HG03342 (cell line): ENCODE measurements around the gene DYNC1I1.

Experiments
- ATAC-seq: cut with Tn5 transposase; IDR thresholded peaks from one replicate; pipeline ENCODE4 v1.9.1; 2021; ENCODE audit warnings: mild to moderate bottlenecking, moderate library complexity; ENCODE audit not compliant: unreplicated experiment

The DYNC1I1 gene

DNA sequence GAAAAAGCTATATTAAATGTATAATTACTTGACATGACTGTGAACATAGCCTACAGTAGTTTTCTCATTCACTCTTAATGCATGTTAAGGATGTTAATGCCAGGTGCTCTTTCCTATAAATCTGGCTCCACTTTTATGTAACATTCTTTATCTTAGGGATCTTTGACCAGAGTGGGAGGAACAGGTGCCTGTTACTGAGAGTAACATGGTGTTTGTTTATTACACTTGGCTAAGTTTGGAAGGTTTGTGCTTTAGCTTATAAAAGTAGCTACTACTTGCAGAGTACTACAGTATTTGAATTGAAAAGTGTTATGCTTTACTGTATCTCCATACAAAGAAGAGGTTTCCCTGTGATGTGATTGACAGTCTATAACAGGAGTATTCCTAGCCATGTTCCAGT is 183.4 kb downstream of the DYNC1I1 start:
- ATAC-seq = no peak

DNA sequence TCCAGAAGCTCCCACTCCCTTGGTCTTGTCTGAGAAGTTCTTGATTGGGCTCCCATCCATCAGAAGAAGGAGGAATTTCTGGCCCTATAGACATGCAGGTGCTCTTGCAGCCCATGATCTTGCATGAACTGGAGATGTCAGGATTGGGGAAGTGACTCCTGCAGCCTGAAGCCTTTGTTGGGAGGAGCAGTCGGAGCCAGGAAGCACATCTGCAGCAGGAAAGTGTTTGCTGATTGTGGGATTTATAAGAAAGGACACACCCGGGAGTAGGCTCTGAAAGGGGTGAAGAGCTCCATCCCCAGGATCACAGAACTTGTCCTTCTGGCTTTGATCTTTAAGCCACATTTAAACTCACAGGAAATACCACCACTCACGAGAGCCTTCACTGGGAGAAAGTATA is 185.2 kb downstream of the DYNC1I1 start:
- ATAC-seq = no peak

DNA sequence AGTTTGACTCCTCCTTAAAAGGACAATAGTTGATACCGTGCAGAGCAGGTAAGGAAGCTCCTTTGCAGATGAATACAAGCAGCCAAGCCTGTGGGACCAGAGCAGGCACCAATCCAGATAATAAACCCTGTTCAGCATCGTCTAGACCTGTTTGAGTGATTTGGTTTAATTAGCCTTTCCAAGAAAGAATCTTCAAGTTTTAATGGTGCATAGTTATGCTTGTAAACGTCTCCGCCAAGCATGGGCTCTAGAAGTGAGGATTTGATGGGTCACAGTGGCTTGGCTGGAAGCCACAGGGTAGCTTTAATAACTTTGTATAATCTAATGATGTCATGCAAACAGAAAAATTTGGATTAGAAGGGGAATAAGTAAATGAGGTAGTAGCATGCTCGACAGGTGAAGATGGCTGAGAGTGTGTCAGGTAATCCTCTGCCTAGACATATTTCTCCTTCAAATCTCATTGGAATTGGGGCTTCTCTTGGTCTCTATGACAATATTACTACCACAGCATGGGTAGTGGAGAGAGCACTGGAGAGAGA is 188.4 kb downstream of the DYNC1I1 start:
- no peak for ATAC-seq

DNA sequence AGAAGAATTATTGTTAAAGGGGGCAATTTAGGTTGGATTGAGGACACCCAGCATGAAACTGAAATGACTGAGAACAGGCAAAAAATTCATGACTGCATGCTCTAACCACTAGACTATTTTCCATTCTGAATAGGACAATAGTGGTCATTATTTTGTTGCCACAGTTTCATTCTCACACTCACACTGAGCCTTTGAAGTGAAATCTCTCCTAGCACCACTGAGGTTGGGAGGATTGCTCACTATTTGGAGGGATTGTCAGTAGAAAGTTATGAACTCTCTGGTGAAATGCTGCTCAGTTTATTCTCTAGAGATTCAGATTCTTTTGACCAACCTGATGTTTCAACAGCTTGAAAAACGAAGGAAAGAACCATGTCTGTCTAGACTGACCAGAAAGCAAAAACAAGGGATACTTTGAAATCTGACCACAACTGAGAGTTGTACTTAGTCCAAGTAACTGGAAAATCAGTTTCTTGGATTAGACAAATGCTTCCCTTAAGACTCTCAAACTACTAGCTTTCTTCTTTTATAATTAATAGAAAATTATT is 191.2 kb downstream of the DYNC1I1 start:
- ATAC-seq = no peak

DNA sequence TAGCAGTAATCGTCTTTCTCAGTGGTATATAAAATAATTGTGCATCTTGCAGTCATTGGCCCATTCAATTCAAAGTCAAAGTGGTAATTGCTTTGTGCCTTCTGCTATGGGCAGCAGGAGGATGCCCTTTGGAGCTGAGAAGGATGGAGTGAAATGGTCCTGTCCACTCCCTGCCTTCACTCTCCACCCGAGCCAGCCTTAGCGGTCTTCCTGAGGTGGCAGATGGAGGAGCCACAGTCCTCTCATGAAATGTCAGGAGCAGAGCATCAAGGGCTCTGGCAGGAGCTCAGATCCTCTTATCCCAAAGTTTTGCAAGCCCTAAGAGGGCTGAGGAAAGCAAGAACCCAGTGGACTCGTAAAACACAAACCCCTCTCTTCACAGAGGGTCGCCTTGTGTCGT is 199.4 kb downstream of the DYNC1I1 start:
- ATAC-seq = no peak

DNA sequence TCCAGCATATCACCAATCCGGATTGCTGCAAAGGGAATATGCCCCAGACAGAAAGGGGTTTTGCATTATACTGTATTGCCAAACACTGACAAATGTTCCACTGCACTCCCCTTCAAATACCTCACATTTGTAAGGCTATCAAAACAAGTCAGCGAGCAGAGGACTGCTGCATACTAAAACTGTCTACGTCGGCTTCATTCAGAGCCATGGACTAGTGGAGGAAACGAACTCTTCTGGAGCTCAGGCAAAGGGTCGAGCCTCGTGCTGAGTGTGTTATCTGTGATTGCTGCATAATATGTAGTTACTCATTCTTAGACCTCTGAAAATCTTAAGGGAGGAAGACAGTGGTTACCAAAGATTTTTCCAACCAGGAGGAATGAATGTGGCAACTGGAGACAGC is 200.2 kb downstream of the DYNC1I1 start:
- no peak for ATAC-seq

DNA sequence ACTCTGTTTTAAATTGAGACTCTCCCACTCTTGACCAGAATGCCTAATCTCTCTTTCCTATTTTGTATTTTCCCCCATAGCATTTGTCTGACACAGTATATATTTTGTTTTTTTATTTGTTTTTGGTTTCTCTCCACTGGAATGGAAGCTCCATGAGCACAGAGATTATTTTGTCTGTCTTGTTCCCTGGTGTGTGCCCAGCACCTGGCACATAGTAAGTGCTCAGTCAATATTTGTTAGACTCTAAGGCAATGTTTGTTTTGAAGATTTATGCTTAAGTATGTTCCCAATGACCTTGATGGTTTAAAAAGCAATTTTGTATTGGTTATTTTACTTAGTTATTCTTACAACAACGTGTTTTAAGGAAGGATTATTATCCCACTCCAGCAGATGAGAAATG is 201.8 kb downstream of the DYNC1I1 start:
- ATAC-seq = no peak

DNA sequence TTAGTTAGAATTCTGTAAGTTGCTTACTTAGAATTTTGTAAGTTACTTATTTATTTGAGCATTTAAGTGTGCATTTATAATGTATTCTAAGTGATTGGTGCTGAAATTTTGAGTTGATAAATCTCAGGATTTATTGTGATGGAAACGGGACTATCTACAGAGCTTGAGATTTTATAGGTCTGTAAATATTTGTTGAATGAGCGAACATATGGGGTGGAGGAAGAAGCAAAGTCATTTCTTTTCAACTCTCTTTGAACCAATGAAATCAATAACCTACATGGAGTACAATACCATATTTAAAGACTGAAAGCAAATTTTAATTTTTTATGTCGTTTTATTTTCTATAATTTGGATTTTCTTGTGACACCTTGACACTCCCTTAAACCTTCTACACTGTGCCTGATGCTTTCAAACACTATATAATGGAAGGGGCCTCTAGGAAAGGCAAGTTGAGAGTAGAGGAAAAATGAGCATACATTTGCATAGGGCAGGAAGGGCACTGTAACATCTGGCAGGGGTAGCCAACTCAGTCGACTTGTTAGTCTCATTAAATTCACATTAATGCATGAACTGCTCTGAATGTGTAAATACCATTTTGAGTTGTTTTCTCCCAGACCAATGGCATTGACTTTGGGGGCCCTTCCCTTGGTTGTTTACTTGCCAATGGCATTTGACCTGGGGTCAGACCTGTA is 204.2 kb downstream of the DYNC1I1 start:
- no peak for ATAC-seq

DNA sequence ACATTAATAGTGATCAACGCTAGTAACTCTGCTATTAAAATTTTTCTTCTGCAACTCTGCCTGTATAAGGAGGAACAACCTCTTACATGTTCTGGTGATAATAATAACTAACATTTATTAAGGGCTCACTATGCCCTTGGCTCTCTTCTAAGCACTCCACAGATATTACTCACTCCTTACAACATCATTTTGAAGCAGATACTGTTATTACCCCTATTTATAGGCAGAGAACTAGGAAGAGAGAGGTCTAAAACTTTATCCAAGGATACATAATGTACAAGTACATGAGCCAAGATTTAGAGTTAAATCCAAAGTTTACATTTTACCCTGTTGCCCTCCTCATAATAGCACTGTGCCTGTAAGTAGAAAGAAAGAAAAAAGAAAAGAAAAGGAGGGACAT is 205.6 kb downstream of the DYNC1I1 start:
- no peak for ATAC-seq

DNA sequence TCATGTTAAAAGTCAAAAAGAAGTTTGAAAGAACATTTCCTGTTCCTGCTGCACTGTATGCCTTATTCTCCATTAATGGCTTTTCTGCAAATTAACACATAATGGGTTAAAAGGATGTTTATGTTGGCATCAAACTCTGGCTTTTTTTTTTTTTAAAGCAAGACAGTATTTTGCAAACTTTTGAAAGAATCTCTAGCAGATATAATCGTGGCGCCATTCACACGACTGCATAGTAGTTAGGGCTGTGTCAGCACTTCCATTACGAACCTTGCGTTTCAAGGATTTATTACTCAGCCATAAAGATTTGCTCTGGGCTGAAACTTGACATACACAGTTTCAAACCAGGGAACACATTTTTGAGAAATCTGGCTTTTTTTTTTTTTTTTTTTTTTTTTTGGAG is 207.8 kb downstream of the DYNC1I1 start:
- ATAC-seq = no peak

DNA sequence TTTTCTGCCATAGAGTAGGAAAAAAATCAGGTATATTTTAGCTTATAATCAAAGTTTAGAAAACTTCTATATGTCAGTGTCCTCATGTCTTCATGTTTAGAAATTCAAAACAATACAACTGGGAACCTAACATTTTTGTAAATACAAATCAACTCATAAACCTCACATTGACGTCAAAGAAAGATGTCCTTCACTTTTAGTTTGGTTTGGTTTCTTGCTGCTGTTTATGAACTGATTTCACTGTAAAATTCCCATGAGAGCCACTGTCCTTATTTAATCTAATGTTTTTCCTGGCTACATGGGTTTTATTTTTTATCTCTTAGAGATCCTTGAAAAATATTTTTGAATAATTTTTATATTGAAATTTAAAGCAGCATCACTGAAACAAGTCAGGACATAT is 208.4 kb downstream of the DYNC1I1 start:
- no peak for ATAC-seq

DNA sequence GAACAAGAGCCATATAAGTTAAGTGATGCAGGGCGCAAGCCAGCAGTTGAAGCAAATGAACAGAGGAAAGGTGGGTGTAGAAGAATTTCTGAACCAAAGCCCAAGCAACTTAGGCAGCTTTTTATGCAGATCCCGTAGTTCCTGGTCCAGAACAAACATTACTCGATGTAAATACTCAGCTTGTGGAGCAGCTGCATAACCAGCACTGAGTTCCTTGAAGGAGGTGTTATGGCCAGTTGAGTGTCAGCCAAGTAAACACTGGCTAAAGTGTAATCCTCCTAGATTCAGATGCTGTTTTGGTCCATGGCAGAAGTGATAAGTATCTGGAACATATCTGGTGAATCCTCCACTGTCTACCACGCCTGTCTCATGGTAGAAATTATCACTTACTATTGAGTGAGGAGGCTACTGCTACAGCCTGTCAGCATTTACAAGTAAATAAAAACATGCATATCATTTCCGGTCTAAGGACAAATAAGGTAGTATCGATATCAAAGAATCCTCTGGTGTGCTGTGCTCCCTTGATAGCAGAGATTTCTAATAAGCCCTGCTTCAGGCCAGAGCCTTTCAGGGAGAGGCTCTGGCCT is 213.9 kb downstream of the DYNC1I1 start:
- ATAC-seq = no peak

DNA sequence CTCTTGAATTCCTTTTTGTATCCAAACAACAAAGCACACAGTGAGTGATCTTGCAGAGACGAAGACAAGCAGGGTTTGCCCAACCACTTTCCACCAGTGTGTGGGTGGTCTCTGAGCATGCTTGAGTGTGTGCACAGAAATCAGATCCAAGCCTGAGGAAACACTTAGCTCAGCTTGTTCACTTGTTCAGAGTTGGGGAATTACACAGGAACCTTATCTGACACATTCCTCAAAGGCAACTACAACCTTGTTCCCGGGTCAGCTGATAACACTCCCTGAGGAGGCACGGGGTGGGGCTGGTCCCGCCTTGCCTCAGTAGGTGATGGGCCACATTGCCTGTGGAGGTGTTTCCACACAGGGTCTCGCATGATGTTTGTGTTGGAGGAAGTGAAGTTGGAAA is 216.9 kb downstream of the DYNC1I1 start:
- no peak for ATAC-seq

DNA sequence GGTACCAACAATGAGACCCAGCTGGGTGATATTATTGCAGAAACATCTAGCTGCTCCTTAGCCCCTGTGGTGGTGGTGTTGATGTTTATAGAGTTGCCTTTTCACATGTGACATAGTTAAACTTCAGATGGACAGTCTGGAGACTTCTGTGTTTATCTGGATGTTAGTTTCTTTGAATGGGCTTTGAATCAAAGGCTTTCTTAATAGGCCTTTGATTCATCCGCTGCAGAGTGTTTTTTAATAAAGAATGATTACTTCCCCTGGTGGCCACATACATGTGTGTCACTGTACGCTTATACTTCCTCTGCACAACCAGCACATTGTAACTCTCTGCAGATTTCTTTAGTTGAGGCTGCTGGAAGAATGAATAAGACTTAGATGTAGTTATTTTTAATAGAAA is 221.0 kb downstream of the DYNC1I1 start:
- no peak for ATAC-seq

DNA sequence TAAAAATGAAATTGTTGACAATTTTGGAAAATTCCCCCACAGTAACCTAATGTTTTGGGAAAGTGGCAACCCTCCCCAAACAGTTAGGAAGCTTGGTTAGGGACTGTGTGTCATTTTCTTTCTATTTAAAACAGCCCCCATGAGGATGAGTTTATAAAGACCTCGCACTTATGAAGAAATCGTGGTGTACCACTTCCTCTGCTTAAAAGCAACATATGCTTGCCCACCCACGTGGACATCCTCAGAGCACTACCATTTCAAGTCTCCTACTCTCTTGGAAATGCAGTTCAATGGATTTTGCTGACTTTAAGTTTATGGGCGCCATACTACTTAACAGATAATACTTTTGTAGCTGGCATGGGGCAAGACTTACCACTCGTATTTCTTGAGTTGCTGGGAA is 223.8 kb downstream of the DYNC1I1 start:
- no peak for ATAC-seq

DNA sequence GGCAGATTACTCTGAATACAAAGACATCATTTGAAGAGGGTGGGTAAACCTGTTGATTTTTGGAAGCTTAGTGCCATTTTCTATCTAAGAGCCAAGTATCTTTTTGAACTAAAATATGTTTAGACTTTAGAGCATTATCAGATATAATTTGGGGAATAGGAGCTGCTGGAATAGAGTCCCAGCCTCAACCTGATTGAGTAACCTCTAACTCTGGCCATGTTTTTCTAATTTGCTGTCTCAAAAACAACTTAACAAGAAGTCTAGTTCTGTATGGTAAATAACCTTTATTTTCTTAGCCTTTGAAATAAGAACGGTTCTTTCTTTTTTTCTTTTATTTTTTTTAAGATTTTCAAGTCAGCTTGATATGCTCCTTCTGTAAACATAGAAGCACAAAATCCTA is 224.5 kb downstream of the DYNC1I1 start:
- ATAC-seq = no peak

DNA sequence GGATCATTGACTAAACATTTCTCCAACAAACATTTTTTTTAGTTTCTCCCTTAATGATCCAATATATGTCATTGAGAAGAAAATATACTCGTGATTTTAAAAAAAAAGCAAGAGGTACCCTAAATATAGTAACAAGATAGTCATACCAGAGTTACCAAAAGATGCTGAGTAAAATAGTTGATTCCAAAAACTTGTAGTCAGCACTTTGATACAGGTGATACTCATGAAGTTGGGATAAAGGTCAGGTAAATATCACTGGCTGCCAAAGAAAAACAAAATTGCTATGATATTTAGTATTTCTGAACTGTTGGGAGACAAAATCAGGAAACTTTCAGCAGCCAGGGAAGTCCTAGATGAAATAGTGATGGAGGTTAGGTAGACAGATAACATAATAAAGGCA is 225.3 kb downstream of the DYNC1I1 start:
- no peak for ATAC-seq

DNA sequence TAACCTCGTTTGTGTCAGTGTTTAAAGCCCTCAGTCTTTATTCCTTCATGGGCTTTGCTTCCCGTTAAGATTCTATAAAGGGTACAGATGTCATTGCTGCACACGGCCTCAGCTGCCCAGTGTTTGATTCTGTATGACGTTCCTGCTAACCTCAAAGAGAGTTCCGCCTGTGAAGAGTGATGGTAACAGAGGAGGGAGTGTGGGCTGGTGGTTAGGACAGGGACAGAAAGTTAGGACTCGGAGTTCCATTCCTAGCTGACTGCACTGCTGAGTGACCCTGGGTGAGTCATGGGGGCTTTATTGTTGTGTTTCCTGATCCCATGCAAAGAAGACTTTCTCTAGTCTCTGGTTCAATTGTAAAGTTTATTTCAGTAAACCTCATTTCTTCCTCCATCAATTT is 227.1 kb downstream of the DYNC1I1 start:
- no peak for ATAC-seq

DNA sequence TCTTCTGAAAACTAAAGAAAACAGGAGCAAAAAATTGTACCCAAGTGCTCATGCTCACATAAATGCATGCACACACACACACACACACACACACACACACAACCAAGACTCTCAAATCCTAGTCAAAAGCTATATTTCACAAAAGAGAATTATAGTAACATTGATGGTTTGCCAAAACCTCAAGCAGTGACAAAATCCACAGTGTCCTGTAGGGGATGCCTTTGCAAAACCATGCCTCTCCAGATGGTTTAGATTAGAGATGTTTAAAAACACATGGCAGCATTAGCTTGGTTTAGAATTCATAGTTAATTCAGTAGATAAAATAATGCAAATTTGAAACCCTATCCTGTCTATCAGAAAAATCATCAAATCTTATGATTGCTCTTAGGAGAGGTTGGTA is 232.2 kb downstream of the DYNC1I1 start:
- no peak for ATAC-seq

DNA sequence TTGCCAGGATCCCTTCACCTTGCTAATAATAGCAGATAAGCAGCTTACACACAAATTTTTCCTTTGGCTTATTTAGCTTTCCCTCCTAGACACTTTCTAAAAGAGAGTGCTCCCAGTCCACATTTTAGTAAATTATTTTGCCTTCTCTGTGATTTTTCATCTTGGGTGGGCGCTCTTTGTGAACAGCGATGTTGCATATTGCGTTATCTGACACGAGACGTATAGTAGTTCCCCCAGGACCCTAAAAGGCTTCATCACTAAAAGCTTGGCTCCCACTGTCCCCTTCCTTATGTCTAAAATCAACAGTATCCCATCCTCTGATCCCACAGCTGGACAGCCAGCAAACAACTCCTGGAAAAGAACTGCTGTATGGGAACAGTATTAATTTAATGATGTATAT is 232.9 kb downstream of the DYNC1I1 start:
- no peak for ATAC-seq

DNA sequence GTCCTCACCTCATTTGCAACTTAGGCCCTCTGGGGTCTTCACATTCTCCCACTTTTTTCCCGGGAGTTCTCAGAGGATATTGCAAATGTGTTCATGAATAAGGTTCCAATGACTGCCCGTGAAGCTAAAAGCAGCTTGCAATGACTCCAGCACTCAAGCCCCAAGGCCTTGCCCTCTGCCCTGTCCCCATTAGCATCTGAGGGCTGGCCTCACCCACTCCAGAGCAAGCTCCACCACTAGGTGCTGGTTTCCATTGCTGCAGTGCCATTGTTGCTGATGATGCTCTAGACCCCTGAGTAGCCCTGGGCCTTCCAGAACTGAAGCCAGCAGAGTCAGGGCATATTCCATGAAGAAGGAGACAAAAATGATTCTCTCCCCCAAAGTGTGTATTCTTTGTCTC is 236.8 kb downstream of the DYNC1I1 start:
- ATAC-seq = no peak

DNA sequence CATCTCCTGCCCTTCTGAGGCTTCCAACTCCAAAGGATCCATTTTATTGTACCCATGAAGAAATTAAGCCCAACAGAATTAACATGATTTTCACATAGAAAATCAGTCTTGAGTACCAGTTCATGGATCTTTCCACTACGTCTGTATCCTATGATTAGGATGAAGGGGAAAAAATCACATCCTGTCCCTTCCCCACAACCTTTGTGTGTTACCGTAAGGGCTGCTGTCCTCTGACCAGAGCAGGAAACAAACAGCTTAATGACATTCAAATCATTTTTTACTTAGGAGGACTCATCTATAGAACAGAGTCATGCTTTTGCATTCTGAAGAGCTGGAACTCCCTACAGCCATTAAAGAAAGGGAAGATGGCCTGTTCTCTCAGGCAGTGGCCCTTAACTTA is 241.5 kb downstream of the DYNC1I1 start:
- no peak for ATAC-seq

DNA sequence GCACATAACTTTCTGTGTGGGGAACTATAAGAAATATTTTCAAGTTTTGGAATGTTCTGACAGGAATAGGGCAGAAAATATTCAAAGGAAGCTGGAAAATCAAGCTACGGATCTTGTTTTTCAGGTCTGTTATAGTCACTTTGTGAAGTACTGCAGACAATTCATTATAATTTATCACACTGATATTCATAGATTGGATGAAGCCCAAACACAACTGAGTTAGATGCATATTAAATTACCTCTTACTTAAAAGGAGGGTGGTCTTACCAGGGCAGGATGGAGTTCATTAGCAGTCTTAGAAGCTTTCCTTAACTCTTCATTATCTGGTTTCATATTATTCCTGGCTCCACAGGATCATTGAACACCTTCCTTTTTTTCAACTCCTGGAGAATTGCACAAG is 242.3 kb downstream of the DYNC1I1 start:
- no peak for ATAC-seq
